GM18909 (cell line): ENCODE measurements around the gene APOBR.

Source experiments
- ATAC-seq: cut with Tn5 transposase; IDR thresholded peaks from one replicate; pipeline ENCODE4 v1.9.1; 2021; ENCODE audit warnings: mild to moderate bottlenecking; ENCODE audit not compliant: unreplicated experiment, poor library complexity

Gene APOBR

GRCh38 chr16:28548306-28548802, 53.9 kb downstream of the APOBR start:
- no peak for ATAC-seq
